Activated naive CD8-positive, alpha-beta T cell treated with anti-CD3 and anti-CD28 coated beads, Interleukin-2, amount 50 U/mL, for 16 hours (primary cell): ENCODE measurements around the gene RAB11FIP5.
"Not testable (repeated sequence)": the region's sequence is repeated elsewhere in the genome, so short reads cannot be mapped to it uniquely, and the experiment has no call there.

Experiments used
- DNase-seq: peaks from one replicate; pipeline ENCODE4 v3.0.0-alpha.2; 2020; ENCODE audit warnings: low read depth, low spot score

The RAB11FIP5 gene, protein sequence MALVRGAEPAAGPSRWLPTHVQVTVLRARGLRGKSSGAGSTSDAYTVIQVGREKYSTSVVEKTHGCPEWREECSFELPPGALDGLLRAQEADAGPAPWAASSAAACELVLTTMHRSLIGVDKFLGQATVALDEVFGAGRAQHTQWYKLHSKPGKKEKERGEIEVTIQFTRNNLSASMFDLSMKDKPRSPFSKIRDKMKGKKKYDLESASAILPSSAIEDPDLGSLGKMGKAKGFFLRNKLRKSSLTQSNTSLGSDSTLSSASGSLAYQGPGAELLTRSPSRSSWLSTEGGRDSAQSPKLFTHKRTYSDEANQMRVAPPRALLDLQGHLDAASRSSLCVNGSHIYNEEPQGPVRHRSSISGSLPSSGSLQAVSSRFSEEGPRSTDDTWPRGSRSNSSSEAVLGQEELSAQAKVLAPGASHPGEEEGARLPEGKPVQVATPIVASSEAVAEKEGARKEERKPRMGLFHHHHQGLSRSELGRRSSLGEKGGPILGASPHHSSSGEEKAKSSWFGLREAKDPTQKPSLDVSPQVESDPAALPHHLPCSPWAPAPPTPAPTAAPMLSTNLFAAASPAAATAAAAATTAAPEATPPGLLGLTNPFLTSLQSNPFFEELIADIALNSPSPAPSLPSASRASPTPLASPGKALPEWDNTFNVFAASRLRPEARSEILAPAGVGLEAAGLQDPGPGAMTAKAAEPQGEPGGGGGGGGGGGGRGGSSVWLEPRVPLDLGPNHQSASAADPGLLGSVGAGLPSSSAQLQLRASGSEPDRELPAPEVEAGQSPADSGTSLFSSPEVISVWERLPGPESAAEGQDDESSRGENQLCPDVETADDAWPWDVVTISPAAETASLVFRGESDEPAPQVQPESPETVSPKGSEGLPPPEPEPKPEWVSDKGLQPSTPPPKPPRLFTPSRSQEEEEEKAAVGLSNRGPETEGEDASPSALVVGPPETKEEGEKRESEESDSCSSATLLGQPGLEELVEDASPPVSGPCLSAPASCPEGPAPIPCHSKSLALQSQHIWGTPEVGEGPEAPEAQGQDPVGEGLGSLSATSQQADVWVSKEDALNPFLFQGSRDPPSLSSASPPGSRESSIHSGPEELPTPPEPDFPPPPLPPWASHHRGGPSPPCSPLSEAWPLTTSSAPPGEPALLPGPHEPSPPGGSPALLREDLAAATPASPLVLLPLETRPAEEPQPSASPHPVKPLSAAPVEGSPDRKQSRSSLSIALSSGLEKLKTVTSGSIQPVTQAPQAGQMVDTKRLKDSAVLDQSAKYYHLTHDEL (N-terminal part only)

DNA sequence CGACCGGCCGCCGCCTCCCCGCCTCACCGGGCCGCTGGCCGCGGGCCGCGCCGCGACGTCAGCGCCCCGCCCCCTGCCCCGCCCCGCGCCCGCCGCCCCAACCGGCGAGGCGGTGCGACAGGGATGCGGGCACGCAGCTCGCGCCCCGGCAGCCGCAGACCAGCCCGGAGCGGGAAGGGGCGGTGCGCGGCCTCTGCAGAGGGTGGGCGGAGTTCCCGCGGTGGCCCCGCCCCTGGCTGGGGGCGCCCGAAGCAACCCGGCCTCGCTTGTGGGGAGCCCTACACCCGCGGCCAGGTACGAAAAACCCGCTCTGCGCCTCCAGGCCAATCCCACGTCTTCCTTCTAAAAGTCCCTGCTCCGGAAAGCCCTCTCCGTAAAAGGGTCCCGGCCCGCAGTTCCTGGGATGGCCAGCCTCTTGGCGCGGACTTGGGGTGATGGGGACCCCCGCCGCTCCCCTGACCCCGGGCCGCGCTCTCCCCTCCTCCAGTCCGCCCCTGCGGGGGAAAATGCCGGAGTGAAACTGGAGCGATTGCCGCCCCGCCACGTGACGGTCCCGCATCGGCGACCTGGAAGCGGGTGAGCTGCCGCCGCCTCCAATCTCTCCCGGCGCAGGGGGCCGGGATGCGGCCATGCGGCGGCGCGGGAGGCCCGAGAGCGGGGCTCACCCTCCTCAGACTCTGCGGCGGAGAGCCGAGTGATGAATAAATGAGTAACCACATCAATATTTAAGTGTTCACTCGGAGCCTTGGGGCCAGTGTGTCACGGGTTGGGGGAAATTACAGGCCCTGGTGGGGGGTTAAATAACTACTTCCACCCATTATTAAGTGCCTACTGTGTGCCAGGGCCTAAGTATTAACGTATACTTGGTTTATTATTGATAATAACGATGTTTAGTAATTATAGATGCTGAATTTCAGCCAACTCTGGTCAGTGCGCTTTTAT, at the start of gene RAB11FIP5:
TSS of gene RAB11FIP5 (minus strand) at position 36 of the 942 bp plus-strand sequence. CDS start 171 bp downstream, outside the sequence.
- peak; percentile 45 for DNase-seq

DNA sequence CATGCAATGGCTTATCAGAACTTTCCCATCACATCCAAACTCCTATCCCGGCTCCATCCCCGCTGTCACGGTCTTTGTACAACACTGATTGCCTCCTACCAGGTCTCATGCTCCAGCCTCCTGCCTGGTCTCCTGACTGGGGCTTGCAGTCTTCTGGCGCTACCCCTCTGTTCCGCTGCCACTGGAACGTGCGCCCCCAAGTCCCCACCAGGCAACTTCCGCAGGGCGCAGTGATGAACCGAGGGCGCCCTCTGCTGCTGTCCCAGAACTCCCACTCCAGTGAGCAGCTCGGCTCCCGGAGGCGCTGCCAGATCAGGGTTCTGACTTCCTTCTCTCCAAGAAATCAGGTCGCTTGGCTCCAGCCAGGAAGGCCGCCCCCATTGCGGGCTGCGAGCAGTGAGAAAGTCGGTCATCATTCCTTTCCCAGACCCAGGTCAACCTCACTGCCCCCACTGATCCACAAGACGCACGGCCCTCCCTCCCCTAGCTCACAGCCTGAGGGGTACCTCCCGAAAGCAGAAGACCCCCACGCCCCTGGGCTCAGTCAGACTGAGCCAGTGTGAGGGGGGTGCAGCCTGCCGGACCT, 43.9 kb upstream of the RAB11FIP5 start:
- DNase-seq = no peak

DNA sequence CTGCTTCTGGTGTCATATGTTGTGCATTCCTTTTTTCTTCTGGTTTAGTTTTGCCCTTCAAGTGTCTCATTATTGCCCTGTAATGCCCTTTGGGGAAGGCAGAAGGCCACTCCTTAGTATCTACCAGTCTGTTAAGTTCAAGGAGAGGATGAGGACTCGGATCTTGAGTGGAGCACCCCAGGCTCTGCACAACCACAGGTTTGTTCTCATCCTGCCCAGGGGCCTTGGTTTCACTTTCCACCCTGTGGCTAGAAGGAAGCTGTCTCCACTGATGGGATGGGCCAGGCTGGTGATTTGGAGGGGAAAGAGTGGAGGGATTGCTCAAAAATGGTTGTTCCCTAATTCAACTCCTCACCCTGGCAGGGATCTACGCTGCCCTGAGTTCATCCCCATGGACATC, 30.2 kb upstream of the RAB11FIP5 start:
- no peak for DNase-seq

DNA sequence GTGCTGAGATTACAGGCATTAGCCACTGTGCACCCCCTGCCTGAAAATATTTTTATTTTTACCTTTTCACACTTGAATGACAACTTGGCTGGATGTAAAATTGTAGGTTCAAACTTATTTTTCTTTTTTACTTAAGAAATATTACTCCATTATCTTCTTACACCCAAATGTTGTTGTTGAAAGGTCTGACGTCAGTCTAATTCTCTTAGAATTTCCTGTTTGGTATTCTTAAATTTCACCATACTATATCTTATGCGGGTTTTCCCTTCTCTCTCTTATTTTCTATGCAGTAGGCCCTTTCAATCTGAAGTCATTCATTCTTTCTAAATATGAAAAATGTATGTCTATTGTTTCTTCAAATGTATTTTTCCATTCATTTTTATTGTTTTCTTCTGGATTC, 29.1 kb upstream of the RAB11FIP5 start:
- no peak for DNase-seq

DNA sequence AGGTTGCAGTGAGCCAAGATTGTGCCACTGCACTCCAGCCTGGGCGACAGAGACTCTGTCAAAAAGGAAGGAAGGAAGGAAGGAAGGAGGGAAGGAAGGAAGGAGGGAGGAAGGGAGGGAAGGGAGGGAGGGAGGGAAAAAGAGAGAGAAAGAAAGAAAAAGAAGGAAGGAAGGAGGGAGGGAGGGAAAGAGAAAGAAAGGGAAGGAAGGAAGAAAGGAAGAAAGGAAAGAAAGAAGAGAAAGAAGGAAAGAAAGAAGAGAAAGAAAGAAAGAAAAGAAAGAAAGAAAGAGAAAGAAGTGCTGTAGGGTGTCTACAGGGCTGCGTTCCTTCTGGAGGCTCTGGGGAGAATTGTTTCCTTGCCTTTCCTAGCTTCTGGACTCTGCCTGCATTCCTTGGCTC, 22.5 kb upstream of the RAB11FIP5 start:
- no peak for DNase-seq

DNA sequence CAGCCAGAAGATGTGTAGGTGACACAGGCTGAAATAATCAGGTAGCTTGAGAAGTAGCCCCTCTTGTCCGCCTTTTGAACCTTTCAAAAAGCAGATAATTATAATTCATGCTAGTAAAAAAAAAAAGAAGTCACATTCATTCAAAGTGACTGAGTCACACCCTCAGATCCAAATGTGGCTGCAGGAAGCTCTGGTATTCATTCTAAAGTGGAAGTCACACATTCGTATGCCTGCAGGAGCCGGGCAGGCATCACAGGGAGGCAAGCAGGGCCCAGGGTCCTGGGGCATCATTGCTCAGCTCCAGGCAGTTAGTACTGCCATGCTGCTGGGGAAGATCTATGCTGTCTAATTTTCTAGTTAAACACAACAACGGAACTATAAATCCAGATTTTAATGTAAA, 21.7 kb upstream of the RAB11FIP5 start:
- DNase-seq = no peak

DNA sequence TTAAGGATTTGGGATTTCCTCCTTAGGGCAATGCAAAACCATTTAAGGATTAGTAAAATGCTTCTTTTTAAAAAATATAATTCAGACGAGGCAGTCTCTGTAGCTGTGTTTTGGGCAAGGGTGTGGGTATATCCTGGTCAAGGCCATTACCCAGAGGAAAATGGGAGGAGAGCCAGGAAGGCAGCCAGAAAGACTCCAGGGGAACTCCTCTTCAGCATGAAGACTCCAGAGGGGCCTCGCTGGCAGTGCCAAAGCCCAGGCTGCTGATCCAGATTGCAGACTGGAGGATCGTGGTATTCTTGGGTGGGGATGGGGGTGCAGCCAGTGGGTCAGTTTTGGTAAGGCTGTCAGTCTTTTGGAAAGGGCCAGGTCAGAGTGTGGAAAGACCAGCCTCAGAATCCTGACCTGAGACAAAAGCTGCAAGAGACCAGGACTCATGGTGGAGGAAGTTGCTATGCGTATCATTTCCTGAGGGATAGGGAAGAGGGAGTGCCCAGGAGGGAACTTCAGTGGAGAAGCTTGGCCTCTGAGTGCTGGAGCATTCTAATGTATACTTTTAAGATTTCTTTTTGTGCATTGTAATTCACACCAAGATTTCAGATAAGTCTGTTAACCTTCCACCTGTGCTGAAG, 20.9 kb upstream of the RAB11FIP5 start:
- DNase-seq = no peak

DNA sequence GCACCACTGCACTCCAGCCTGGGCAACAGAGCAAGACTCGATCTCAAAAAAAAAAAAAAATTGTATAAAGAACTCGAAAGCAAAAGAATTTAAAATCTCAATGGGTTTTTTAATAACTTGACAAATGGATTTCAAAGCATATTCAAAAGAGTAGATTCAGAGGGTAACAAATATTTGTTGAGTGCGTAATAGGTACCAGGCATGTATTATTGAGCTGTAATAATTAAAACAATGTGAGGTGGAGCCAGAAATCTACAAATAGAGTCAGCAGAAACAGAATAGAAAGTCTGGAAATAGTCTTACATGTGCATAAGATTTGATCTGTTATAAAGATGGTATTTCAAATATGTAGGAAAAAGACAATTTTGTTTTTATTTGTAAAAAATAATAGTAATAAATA, 19.1 kb upstream of the RAB11FIP5 start:
- no peak for DNase-seq

DNA sequence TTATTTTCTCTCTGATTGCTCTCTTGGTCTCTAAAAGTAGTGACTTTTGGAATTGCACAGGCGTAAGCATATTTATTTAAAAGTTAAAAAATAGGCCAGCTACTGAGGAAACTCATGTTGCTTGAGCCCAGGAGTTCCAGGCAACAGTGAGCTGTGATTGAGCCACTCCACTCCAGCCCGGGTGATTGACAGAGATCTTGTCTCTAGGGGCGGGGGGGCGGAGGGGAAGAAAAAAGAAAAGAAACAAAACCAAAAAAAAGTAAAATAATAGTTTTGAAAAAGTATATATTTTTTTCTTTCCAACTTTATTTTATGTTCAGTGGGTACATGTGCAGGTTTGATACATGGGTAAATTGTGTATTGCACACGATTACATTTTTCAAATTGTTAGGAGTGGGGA, 18.0 kb upstream of the RAB11FIP5 start:
- no peak for DNase-seq

DNA sequence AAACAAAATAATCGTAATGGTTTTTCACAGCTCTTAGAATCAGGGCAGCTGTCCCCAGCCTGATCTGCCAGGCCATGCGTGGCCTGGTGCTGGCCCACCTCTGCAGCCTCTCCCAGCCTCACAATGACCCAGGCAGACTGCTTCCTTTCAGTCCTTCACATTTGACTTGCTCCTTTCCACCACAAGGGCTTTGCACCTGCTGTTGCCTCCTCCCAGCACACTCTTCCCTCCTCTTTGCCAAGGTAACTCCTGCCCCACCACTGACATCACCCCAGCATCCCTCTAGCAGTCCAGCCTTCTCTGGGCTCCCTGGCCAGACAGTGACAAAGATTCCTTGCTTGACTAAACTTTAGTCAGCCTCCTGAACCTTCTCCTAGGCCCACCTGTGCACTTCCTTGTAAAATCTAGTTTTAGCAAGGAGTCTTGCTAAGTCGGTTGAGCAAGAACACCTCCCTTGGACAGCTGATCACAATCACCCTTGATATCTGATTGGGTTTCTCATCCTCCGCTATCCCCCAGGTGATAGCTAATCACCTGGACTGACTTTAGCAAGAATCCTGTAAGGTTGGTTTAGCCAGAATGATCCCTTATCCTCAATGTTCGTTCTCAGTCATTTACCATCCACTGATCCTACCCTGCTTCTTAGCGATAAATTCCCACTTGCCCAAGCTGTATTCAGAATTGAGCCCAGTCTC, 16.2 kb upstream of the RAB11FIP5 start:
- no peak for DNase-seq

DNA sequence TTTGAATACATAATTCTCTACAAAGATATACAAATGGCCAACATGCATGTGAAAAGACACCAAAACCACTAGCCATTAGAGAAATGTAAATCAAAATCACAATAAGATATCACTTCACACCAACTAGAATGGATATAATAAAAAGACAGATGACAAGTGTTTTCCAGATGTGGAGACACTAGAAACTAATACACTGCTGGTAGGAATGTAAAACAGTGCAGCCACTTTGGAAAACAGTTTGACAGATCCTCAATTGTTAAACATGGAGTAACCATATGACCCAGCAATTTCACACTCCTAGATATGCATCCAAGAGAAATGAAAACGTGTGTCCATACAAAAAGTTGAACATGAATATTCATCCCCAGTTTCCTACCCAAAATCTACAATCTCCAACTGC, 9.8 kb upstream of the RAB11FIP5 start:
- DNase-seq = no peak

DNA sequence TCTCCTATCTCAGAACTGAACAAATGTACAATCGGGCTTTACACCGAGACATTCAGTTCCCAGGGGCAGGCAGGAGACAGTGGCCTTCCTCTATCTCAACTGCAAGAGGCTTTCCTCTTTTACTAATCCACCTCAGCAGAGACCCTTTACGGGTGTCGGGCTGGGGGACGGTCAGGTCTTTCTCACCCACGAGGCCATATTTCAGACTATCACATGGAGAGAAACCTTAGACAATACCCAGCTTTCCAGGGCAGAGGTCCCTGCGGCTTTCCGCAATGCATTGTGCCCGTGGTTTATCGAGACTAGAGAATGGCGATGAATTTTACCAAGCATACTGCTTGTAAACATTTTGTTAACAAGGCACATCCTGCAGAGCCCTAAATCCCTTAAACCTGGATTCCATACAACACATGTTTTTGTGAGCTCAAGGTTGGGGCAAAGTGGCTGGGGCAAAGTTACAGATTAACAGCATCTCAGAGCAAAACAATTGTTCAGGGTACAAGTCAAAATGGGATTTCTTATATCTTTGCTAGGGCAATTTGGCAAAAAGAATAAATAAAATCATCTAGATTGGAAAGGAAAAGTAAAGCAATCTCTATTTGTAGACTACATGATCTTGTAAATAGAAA, 7.0 kb upstream of the RAB11FIP5 start:
- DNase-seq = not testable (repeated sequence)

DNA sequence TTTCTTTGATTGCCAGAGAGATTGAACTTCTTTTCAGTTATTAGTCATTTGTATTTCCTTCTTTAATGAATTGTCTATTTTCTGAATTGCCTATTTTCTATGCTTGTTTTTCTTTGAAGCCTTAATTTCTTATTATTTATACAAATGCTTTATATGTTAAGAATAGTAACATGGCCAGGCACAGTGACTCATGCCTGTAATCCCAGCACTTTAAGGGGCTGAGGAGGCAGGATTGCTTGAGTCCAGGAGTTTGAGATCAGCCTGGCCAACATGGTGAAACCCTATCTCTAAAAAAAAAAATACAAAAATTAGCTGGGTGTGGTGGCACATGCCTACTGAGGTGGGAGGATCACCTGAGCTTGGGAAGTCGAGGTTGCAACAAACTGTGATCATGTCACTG, 4.7 kb upstream of the RAB11FIP5 start:
- no peak for DNase-seq

DNA sequence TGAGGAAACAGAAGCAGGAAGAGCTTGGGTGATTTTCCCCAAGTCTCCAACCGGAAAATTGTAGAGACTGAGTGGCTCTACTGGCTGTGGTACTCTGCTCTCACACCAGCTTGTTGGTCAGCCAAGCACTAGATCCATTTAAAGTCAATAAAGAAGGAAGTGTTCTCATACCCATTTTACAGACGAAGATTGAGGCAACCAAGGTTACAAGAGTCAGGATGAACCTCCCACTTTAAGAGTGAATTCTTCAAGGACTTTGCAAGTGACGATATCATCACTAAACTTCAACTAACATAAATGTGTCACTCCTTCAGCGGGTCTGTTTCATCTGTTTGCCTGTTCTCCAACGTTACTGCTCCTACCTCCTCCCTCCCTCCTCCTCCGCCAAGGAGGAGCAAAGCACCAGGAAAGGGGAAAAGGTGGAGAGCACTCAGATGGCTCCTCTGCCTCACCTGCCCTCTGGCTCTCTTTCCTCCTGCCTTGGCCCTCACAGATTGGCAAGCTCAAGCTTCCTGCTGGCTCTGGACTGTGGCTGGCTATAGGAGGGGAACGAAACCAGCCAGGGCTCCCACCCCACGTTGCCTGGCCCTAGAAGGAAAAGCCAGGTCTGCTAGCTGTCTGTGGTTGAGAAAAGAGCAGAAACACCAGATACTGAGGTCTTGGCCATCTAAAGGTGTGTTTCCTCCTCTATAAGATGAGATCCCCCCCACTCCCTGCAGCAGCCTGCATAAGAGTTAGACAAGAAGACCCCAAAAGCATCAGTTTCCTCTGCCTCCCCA, 3.6 kb upstream of the RAB11FIP5 start:
- DNase-seq = no peak

DNA sequence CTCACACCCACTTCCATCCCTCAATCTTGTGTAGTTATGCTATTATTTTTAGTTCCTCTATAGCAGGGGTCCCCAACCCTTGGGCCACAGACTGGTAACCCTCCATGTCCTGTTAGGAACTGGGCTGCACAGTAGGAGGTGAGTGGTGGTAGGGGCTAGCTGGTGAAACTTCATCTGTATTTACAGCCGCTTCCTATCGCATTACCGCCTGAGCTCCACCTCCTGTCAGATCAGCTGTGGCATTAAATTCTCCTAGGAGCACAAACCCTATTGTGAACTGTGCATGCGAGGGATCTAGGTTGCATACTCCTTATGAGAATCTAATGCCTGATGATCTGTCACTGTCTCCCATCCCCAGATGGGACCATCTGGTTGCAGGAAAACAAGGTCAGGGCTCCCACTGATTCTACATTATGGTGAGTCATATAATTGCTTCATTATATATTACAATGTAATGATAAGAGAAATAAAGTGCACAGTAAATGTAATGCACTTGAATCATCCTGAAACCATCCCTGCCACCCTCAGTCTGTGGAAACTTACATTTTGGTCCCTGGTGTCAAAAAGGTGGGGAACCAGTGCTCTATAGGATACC, 1.6 kb upstream of the RAB11FIP5 start:
- DNase-seq = no peak

DNA sequence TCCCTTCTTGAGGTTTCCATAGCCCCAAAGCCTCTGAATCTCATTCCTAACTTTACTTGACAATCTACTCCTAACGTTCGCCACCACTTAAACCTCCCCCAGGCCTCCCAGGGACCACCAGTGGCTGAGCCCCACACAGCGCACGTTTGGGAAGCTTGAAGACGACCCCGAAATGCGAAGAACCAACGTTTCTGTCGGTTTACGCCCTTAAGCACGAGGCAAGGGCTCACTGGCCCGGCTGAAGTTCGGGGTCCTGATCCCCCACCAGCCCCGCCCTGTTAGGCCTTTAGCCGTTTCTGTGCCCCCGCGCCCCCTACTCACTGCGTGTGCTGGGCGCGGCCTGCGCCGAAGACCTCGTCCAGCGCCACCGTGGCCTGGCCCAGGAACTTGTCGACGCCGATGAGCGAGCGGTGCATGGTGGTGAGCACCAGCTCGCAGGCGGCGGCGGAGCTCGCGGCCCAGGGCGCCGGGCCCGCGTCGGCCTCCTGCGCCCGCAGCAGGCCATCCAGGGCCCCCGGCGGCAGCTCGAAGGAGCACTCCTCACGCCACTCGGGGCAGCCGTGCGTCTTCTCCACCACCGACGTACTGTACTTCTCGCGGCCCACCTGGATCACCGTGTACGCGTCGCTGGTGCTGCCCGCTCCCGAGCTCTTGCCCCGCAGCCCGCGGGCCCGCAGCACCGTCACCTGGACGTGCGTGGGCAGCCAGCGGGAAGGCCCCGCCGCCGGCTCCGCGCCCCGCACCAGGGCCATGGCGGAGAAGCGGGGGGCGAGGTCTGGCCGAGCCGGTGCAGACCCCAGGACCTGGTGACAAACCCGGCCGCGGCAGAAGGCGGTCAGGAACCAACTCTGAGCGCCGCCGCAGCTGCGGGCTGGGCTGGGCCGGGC, 479 bp downstream of the RAB11FIP5 start:
- no peak for DNase-seq
